Measurements from ENCODE around the gene FLVCR2.

Gene FLVCR2

DNA sequence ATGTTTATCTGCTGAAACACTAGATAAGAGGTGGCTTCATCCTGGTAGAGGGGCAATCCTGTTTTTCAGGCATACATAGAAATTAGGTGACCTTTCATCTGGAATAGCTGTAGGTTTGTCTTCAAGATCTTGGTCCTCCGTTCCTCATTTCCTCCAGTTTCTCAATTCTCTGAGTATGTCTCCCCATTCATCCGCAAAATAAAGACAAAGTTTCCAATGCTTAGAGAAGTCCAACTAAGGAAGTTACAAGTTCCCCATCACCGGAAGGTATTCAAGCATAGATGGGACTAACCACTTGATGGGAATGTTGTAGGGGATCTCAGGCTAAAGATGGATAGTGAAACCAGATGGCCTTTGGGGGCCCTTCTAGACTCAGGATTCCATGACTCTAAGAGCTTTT lies 48.0 kb downstream of the FLVCR2 start:
- TF ChIP-seq, protein P1, sequence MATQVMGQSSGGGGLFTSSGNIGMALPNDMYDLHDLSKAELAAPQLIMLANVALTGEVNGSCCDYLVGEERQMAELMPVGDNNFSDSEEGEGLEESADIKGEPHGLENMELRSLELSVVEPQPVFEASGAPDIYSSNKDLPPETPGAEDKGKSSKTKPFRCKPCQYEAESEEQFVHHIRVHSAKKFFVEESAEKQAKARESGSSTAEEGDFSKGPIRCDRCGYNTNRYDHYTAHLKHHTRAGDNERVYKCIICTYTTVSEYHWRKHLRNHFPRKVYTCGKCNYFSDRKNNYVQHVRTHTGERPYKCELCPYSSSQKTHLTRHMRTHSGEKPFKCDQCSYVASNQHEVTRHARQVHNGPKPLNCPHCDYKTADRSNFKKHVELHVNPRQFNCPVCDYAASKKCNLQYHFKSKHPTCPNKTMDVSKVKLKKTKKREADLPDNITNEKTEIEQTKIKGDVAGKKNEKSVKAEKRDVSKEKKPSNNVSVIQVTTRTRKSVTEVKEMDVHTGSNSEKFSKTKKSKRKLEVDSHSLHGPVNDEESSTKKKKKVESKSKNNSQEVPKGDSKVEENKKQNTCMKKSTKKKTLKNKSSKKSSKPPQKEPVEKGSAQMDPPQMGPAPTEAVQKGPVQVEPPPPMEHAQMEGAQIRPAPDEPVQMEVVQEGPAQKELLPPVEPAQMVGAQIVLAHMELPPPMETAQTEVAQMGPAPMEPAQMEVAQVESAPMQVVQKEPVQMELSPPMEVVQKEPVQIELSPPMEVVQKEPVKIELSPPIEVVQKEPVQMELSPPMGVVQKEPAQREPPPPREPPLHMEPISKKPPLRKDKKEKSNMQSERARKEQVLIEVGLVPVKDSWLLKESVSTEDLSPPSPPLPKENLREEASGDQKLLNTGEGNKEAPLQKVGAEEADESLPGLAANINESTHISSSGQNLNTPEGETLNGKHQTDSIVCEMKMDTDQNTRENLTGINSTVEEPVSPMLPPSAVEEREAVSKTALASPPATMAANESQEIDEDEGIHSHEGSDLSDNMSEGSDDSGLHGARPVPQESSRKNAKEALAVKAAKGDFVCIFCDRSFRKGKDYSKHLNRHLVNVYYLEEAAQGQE (IDR thresholded peaks at IDR 0.05; ENCODE audit: insufficient replicate concordance, low read depth) = no peak
- TF ChIP-seq SPI1 (IDR thresholded peaks at IDR 0.05; ENCODE audit: borderline replicate concordance, low read depth) = no peak
- no peak for TF ChIP-seq GABPA (IDR thresholded peaks at IDR 0.05; ENCODE audit: low read depth)
- no peaks in the 10 kb centered on the region for H3K27me3 ChIP-seq (ENCODE audit: insufficient read depth, poor library complexity, severe bottlenecking)
- no peak overlapping the region for H3K27ac ChIP-seq (replicated peaks)
- no peak overlapping the region for H3K4me3 ChIP-seq (replicated peaks; ENCODE audit: insufficient read depth, low read length)
- DNase-seq (ENCODE audit: low read depth in 1 of 2, low spot score in 1 of 2) = no peak

DNA sequence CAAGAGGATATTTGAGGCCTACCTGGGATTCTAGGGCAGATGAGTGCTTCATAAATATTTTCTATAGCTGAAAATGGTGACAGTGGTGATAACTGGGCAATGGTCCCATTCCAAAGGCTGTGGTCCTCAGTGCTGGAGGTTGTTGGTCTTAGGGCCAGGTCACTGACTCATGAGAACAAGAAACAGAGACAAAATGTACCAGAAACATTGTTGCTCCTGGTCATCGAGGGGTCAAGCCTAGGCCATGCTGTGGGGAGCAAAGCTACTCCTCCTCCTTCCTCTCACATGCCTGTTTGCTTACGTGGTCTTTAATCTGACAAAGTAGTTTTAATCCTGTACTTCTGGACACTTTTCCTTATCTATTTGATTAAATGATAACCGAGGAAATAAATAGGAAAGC lies 48.4 kb downstream of the FLVCR2 start:
- Histone ChIP-seq H3K4me3 (replicated peaks; ENCODE audit: insufficient read depth, low read length) (no peak overlapping the region), H3K27ac (replicated peaks) (no peak overlapping the region), H3K27me3 (ENCODE audit: insufficient read depth, poor library complexity, severe bottlenecking) (no peaks in the 10 kb centered on the region)
- TF ChIP-seq POLR2AphosphoS5 (IDR thresholded peaks at IDR 0.05; ENCODE audit: low read depth) (no peak), SPI1 (IDR thresholded peaks at IDR 0.05; ENCODE audit: borderline replicate concordance, low read depth) (no peak)
- TF ChIP-seq, protein P2, sequence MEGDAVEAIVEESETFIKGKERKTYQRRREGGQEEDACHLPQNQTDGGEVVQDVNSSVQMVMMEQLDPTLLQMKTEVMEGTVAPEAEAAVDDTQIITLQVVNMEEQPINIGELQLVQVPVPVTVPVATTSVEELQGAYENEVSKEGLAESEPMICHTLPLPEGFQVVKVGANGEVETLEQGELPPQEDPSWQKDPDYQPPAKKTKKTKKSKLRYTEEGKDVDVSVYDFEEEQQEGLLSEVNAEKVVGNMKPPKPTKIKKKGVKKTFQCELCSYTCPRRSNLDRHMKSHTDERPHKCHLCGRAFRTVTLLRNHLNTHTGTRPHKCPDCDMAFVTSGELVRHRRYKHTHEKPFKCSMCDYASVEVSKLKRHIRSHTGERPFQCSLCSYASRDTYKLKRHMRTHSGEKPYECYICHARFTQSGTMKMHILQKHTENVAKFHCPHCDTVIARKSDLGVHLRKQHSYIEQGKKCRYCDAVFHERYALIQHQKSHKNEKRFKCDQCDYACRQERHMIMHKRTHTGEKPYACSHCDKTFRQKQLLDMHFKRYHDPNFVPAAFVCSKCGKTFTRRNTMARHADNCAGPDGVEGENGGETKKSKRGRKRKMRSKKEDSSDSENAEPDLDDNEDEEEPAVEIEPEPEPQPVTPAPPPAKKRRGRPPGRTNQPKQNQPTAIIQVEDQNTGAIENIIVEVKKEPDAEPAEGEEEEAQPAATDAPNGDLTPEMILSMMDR (IDR thresholded peaks at IDR 0.05; ENCODE audit: insufficient read depth, low read length) = no peak
- DNase-seq (ENCODE audit: low read depth in 1 of 2, low spot score in 1 of 2) = no peak

DNA sequence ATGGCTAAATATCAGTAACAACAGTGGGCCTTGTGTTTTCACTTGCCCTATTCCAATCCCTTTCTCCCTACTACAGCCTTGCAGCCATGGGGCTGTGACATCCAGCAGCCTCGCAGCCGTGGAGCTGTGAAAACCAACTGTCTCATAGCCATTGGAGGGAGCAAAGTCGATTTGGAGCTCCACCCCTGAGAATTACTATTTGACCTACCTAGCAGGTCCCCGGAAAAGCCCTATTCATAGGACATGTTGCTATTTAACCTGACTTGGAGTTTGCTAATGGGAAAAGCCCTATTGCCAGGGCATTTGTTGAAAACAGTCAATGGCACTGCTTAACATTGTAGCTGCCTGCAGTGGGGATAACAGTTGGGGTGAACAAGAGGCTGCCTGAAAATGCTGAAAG lies 49.0 kb downstream of the FLVCR2 start:
- no peak overlapping the region for H3K4me3 ChIP-seq (replicated peaks; ENCODE audit: insufficient read depth, low read length)
- H3K27me3 ChIP-seq (ENCODE audit: insufficient read depth, poor library complexity, severe bottlenecking) = no peaks in the 10 kb centered on the region
- no peak overlapping the region for H3K27ac ChIP-seq (replicated peaks)
- TF ChIP-seq, protein P1 (IDR thresholded peaks at IDR 0.05; ENCODE audit: insufficient replicate concordance, low read depth) = no peak
- TF ChIP-seq GABPA (IDR thresholded peaks at IDR 0.05; ENCODE audit: low read depth) (no peak), POLR2AphosphoS5 (IDR thresholded peaks at IDR 0.05; ENCODE audit: low read depth) (no peak), SPI1 (IDR thresholded peaks at IDR 0.05; ENCODE audit: borderline replicate concordance, low read depth) (no peak)
- TF ChIP-seq, protein P2 (IDR thresholded peaks at IDR 0.05; ENCODE audit: insufficient read depth, low read length) = no peak
- DNase-seq (ENCODE audit: low read depth in 1 of 2, low spot score in 1 of 2) = no peak

DNA sequence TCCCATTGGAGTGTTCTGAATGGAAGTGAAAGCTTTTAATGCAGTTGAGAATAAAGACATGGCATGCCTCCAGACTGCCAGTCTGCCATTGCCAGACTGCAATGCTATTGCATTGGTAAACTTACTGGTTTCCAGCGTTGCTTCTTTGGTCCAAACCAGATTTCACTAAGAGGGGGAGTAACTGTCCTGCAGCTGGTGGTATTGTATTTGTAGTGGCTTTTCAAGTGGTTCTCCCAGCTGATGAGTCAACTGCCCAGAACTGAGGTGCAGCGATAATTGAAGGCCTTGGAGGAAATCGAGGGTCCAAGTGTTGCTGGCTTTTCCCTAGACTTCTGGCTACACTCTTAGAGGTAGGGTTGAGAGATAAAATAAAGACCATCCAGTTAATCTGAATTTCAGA lies 50.4 kb downstream of the FLVCR2 start:
- no peak for DNase-seq (ENCODE audit: low read depth in 1 of 2, low spot score in 1 of 2)
- TF ChIP-seq GABPA (IDR thresholded peaks at IDR 0.05; ENCODE audit: low read depth) = no peak
- no peak for TF ChIP-seq SPI1 (IDR thresholded peaks at IDR 0.05; ENCODE audit: borderline replicate concordance, low read depth)
- TF ChIP-seq, protein P2 (IDR thresholded peaks at IDR 0.05; ENCODE audit: insufficient read depth, low read length) = no peak
- TF ChIP-seq POLR2AphosphoS5 (IDR thresholded peaks at IDR 0.05; ENCODE audit: low read depth) = no peak
- TF ChIP-seq, protein P1 (IDR thresholded peaks at IDR 0.05; ENCODE audit: insufficient replicate concordance, low read depth) = no peak
- Histone ChIP-seq H3K4me3 (replicated peaks; ENCODE audit: insufficient read depth, low read length) (no peak overlapping the region), H3K27me3 (ENCODE audit: insufficient read depth, poor library complexity, severe bottlenecking) (no peaks in the 10 kb centered on the region), H3K27ac (replicated peaks) (no peak overlapping the region)

All from HL-60 (cell line).